Thyroid gland (tissue), 4 donors: Measurements from ENCODE around the gene ADGRF1. TPM values are rescaled to one million over a fixed set of nuclear protein-coding genes. Genes with fewer than 3 reads are reported as not detected.

Experiments used
- DNase-seq, 2 donors: peaks; one replicate each; pipeline ENCODE4 v3.0.0-alpha.2; 2019
- H3K27ac ChIP-seq, 3 donors: fragments of 200-600 bp; sonication (generic); 1 replicate in 2 of 3; 2 replicates in 1 of 3; pipeline ENCODE4 v1.5.1; 2016 to 2019; ENCODE audit warnings: mild to moderate bottlenecking in 1 of 3, moderate library complexity in 1 of 3
- H3K27me3 ChIP-seq: fragments of 200-600 bp; sonication (generic); one replicate; pipeline ENCODE4 v1.5.1; 2019
- H3K36me3 ChIP-seq, 2 donors: fragments of 200-600 bp; sonication (generic); one replicate each; pipeline ENCODE4 v1.5.1; 2016 to 2019
- H3K4me1 ChIP-seq, 2 donors: fragments of 200-600 bp; sonication (generic); one replicate each; pipeline ENCODE4 v1.5.1; 2017 to 2019
- H3K4me3 ChIP-seq, 3 donors: fragments of 200-600 bp; sonication (generic); replicated peaks in 1 of 3; 1 replicate in 2 of 3; 2 replicates in 1 of 3; pipeline ENCODE4 v1.5.1; 2016; ENCODE audit warnings: mild to moderate bottlenecking in 1 of 3
- H3K9me3 ChIP-seq: fragments of 200-600 bp; sonication (generic); one replicate; pipeline ENCODE4 v1.5.1; 2017
- POLR2A ChIP-seq, 2 donors: fragments of 450-650 bp; IDR thresholded peaks; one replicate each; pipeline ENCODE4 v1.6.1; 2017; ENCODE audit warnings: antibody characterized with exemption in 2 of 2, mild to moderate bottlenecking in 2 of 2, moderate library complexity in 1 of 2
- WGBS, 2 donors: methylation state at CpG; one replicate each; pipeline ENCODE4 v1.1.5; 2017; 5-methylcytosine and 5-hydroxymethylcytosine counted together
- intact Hi-C: fragments of 100-400 bp; cut with DNase I; formaldehyde crosslinking; loops from one replicate; pipeline ENCODE4 v1.15.1; 2023
- total RNA-seq, 4 donors: library from RNA; depleted of rRNA; stranded (reverse); fragments of >200 nt; gene quantifications; one replicate each; pipeline ENCODE4 v1.2.3, GENCODE V29; 2016
- TF ChIP-seq, protein P1 (sequence below), 6 experiments: fragments of 200-600 bp in 3 of 6; fragments of 450-650 bp in 3 of 6; sonication (generic) in 3 of 6; IDR thresholded peaks; one replicate each; pipeline ENCODE4 v1.5.1; 2016 to 2019; ENCODE audit warnings: antibody characterized with exemption in 6 of 6, mild to moderate bottlenecking in 2 of 6, inconsistent platforms in 1 of 6, moderate library complexity in 1 of 6

The ADGRF1 gene
- total RNA-seq, 4 donors from 2014 or later: 15.1 to 36.2 (median 19.3) TPM

GRCh38 chr6:47075741-47076421 is 33.7 kb upstream of the ADGRF1 start:
- Histone ChIP-seq H3K36me3 (no peaks in the 10 kb centered on the region), H3K27ac (no peak overlapping the region), H3K4me1 (peaks cover 0 to 6% of the 10 kb centered on the region in 2 donors), H3K27me3 (no peaks in the 10 kb centered on the region), H3K9me3 (no peaks in the 10 kb centered on the region), H3K4me3 (no peak overlapping the region)
- intact Hi-C loops: no loop called here
- TF ChIP-seq, protein P1, sequence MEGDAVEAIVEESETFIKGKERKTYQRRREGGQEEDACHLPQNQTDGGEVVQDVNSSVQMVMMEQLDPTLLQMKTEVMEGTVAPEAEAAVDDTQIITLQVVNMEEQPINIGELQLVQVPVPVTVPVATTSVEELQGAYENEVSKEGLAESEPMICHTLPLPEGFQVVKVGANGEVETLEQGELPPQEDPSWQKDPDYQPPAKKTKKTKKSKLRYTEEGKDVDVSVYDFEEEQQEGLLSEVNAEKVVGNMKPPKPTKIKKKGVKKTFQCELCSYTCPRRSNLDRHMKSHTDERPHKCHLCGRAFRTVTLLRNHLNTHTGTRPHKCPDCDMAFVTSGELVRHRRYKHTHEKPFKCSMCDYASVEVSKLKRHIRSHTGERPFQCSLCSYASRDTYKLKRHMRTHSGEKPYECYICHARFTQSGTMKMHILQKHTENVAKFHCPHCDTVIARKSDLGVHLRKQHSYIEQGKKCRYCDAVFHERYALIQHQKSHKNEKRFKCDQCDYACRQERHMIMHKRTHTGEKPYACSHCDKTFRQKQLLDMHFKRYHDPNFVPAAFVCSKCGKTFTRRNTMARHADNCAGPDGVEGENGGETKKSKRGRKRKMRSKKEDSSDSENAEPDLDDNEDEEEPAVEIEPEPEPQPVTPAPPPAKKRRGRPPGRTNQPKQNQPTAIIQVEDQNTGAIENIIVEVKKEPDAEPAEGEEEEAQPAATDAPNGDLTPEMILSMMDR (IDR thresholded peaks at IDR 0.05): no peak
- no peak for DNase-seq
- 69 to 75% methylated on average over 8 of the region's 8 CpGs for WGBS, 2 donors

DNA sequence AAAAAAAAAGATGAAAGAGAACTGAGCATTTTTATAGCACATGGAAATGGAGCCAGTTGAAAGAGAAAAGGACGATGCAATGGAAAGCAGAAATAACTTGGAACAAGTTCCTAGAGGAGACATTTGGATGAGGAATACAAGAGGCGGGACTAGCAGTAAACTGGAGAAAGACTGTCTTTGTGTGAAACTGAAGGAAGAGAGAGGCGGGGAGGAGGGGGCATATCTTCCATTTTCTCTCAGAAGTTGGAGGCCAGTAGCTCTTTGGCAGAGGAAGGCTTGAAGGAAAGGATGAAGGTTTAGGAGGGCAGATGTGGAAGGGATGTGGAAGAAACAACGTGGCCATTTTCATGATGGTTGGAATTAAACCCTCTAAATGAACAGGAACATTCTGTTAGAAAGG is 33.0 kb upstream of the ADGRF1 start:
- Histone ChIP-seq H3K36me3 (no peaks in the 10 kb centered on the region), H3K4me3 (no peak overlapping the region), H3K4me1 (peaks cover 0 to 6% of the 10 kb centered on the region in 2 donors), H3K27me3 (no peaks in the 10 kb centered on the region), H3K27ac (no peak overlapping the region), H3K9me3 (no peaks in the 10 kb centered on the region)
- intact Hi-C loops: no loop called here
- no peak for DNase-seq
- WGBS, 2 donors: 73 to 84% methylated on average over 4 of the region's 4 CpGs
- TF ChIP-seq, protein P1 (IDR thresholded peaks at IDR 0.05): no peak
- no peak for TF ChIP-seq POLR2A (IDR thresholded peaks at IDR 0.05)

DNA sequence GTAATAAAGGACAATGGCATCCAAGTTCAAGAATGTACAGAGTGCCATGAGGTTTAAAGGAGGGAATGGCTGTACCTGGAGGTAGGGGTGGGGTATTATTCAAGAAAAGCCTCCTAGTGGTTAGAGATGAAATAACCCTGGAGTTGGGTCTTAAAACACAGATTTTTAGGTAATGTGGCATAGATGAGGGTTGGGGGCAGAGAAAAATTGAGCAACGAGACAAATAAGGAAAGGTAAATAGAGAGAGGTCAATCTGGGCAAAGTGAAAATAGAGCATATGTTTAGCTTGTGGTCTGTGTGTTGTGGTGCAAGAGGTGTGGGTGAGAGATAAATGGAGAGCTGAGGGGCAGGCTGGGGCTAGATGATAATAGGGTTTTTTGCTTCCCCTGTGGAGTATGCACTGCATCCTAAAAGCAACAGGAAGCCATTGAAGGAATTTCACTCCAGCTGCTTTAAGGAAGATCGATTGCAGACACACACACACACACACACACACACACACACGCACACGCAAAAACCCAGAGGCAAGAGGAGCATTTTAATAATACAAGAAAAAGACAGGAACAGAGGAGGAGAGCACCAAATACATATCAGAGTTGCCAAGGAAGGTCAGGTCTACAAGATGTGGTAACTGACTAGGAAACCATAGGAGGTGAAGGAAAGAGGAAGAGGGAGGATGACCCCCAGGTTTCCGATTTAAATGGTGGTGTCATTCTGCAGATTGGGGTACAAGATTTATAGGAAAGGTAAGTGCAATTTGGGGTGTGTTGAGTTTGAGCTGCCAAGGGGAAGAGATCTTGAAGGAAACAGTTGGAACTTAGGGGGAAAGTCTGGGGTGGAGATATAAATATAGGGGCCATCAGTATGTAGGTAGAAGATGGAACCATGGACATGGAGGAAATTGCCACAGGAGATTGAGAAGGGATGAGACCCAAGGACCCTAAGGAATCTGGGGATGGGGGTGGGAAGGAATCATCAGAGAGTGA is 31.3 kb upstream of the ADGRF1 start:
- WGBS, 2 donors: 89 to 91% methylated on average over 5 of the region's 5 CpGs
- intact Hi-C loops: no loop called here

DNA sequence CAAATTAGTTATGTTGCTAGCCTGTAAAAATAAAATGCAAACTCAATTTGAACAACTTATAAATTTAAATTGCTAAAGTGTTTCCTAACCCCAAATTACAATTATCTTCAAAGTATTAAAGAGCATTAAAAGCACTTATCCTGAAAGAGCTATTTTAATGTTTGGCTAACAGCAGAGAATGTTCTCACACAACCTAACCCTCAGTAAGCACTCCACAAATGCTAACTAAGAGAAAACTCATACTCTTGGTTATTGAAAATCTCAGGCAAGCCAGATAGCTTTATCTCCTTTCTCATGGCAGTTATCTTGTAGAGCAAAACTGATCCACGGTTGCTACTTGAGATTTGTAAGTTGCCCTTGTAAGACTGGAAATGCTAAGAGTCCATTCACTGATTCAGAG is 30.5 kb upstream of the ADGRF1 start:
- H3K4me3 ChIP-seq: no peak overlapping the region
- intact Hi-C loops: no loop called here
- 0 to 29% methylated on average over 1 of the region's 1 CpG for WGBS, 2 donors
- no peaks in the 10 kb centered on the region for H3K9me3 ChIP-seq
- no peaks in the 10 kb centered on the region for H3K27me3 ChIP-seq
- DNase-seq: no peak
- no peak overlapping the region for H3K27ac ChIP-seq
- H3K36me3 ChIP-seq: no peaks in the 10 kb centered on the region
- TF ChIP-seq POLR2A (IDR thresholded peaks at IDR 0.05): no peak
- TF ChIP-seq, protein P1 (IDR thresholded peaks at IDR 0.05): no peak
- peaks cover 0 to 6% of the 10 kb centered on the region in 2 donors for H3K4me1 ChIP-seq

More for the DNA sequence above, 31.3 kb upstream of the ADGRF1 start:
- Histone ChIP-seq H3K27ac (no peak overlapping the region), H3K9me3 (no peaks in the 10 kb centered on the region), H3K36me3 (no peaks in the 10 kb centered on the region), H3K27me3 (no peaks in the 10 kb centered on the region), H3K4me3 (no peak overlapping the region), H3K4me1 (peaks cover 0 to 6% of the 10 kb centered on the region in 2 donors)
- no peak for DNase-seq
- TF ChIP-seq, protein P1 (IDR thresholded peaks at IDR 0.05): peak in 1 of 6 experiments; percentile 20
- no peak for TF ChIP-seq POLR2A (IDR thresholded peaks at IDR 0.05)
